DND-41 (cell line): ENCODE results near the gene OXSM.

Experiments
- ATAC-seq: fragments of 200-7000 bp; cut with Tn5 transposase; 3 replicates; pipeline ENCODE4 v1.9.1; 2021; ENCODE audit warnings: low read depth; ENCODE audit not compliant: insufficient read depth
- DNase-seq: peaks from one replicate; pipeline ENCODE4 v3.0.0-alpha.2; 2020
- H2AFZ ChIP-seq: 2 replicates; pipeline ENCODE4 v1.6.0; 2012; ENCODE audit warnings: low read depth, low read length
- H3K27ac ChIP-seq: 2 replicates; pipeline ENCODE4 v1.5.1; 2012; ENCODE audit warnings: low read length, inconsistent platforms
- H3K27me3 ChIP-seq: fragments of 200-600 bp; sonication (generic); 2 replicates; pipeline ENCODE4 v1.6.0; 2012; ENCODE audit warnings: low read length, mild to moderate bottlenecking, inconsistent platforms; ENCODE audit not compliant: insufficient read depth, poor library complexity
- H3K36me3 ChIP-seq: 2 replicates; pipeline ENCODE4 v1.5.1; 2012; ENCODE audit warnings: low read length, inconsistent platforms; ENCODE audit not compliant: insufficient read depth
- H3K4me1 ChIP-seq: 2 replicates; pipeline ENCODE4 v1.5.1; 2012; ENCODE audit warnings: mild to moderate bottlenecking, low read length; ENCODE audit not compliant: insufficient read depth
- H3K4me2 ChIP-seq: 2 replicates; pipeline ENCODE4 v1.6.0; 2012; ENCODE audit warnings: mild to moderate bottlenecking, moderate library complexity, low read length, inconsistent platforms; ENCODE audit not compliant: insufficient read depth
- H3K4me3 ChIP-seq, 2 experiments: fragments of 200-600 bp in 1 of 2; shearing (Covaris generic) in 1 of 2; 2 replicates each; pipeline ENCODE4 v1.5.1; 2012 to 2016; ENCODE audit warnings: inconsistent platforms in 2 of 2, low read length in 2 of 2, mild to moderate bottlenecking in 2 of 2, low read depth in 1 of 2, moderate library complexity in 1 of 2
- H3K79me2 ChIP-seq: 2 replicates; pipeline ENCODE4 v1.6.0; 2012; ENCODE audit warnings: low read length, inconsistent platforms; ENCODE audit not compliant: insufficient read depth
- H3K9ac ChIP-seq: 2 replicates; pipeline ENCODE4 v1.6.0; 2012; ENCODE audit warnings: low read depth, mild to moderate bottlenecking, inconsistent platforms, low read length, moderate library complexity
- H3K9me3 ChIP-seq: 2 replicates; pipeline ENCODE4 v1.5.1; 2012; ENCODE audit warnings: low read length, moderate library complexity, mild to moderate bottlenecking, inconsistent platforms; ENCODE audit not compliant: insufficient read depth, severe bottlenecking
- H4K20me1 ChIP-seq: 2 replicates; pipeline ENCODE4 v1.6.0; 2012; ENCODE audit warnings: low read length; ENCODE audit not compliant: insufficient read depth
- EZH2 ChIP-seq: IDR thresholded peaks from 3 replicates; pipeline ENCODE4 v1.6.1; 2012; ENCODE audit warnings: borderline replicate concordance, low read depth, mild to moderate bottlenecking, moderate library complexity, low read length, inconsistent platforms; ENCODE audit not compliant: severe bottlenecking
- TF ChIP-seq, protein P1 (sequence below): IDR thresholded peaks from 2 replicates; pipeline ENCODE4 v1.5.1; 2012; ENCODE audit warnings: borderline replicate concordance, low read length, moderate library complexity, mild to moderate bottlenecking; ENCODE audit not compliant: poor library complexity, severe bottlenecking; ENCODE audit errors: extremely low read depth

OXSM gene

GRCh38 chr3:25782938-25783660 lies 6.8 kb upstream of the OXSM start, which contains the start of gene NGLY1:
NGLY1 (minus strand) TSS chr3:25783443; CDS start chr3:25783390, 53 bp downstream.
- peak; percentile 91 for ATAC-seq
- peak within 1 kb of the TSS; percentile 83 for H3K9ac ChIP-seq
- H3K27ac ChIP-seq: peak within 1 kb of the TSS; percentile 91
- peaks cover 15% of the 10 kb centered on the region for H3K36me3 ChIP-seq
- H3K79me2 ChIP-seq: peaks cover 50% of the 10 kb centered on the region
- H3K27me3 ChIP-seq: no peaks in the 10 kb centered on the region
- peaks cover 43% of the 10 kb centered on the region for H3K4me1 ChIP-seq
- H3K9me3 ChIP-seq: no peaks in the 10 kb centered on the region
- H4K20me1 ChIP-seq: peaks cover 8% of the 10 kb centered on the region
- H2AFZ ChIP-seq: peak within 1 kb of the TSS; percentile 82
- peak within 1 kb of the TSS; percentile 52 to 79 for H3K4me3 ChIP-seq
- peak within 1 kb of the TSS; percentile 85 for H3K4me2 ChIP-seq
- TF ChIP-seq, protein P1, sequence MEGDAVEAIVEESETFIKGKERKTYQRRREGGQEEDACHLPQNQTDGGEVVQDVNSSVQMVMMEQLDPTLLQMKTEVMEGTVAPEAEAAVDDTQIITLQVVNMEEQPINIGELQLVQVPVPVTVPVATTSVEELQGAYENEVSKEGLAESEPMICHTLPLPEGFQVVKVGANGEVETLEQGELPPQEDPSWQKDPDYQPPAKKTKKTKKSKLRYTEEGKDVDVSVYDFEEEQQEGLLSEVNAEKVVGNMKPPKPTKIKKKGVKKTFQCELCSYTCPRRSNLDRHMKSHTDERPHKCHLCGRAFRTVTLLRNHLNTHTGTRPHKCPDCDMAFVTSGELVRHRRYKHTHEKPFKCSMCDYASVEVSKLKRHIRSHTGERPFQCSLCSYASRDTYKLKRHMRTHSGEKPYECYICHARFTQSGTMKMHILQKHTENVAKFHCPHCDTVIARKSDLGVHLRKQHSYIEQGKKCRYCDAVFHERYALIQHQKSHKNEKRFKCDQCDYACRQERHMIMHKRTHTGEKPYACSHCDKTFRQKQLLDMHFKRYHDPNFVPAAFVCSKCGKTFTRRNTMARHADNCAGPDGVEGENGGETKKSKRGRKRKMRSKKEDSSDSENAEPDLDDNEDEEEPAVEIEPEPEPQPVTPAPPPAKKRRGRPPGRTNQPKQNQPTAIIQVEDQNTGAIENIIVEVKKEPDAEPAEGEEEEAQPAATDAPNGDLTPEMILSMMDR: no peak
- no peak for TF ChIP-seq EZH2
- DNase-seq: peak; percentile 85

DNA sequence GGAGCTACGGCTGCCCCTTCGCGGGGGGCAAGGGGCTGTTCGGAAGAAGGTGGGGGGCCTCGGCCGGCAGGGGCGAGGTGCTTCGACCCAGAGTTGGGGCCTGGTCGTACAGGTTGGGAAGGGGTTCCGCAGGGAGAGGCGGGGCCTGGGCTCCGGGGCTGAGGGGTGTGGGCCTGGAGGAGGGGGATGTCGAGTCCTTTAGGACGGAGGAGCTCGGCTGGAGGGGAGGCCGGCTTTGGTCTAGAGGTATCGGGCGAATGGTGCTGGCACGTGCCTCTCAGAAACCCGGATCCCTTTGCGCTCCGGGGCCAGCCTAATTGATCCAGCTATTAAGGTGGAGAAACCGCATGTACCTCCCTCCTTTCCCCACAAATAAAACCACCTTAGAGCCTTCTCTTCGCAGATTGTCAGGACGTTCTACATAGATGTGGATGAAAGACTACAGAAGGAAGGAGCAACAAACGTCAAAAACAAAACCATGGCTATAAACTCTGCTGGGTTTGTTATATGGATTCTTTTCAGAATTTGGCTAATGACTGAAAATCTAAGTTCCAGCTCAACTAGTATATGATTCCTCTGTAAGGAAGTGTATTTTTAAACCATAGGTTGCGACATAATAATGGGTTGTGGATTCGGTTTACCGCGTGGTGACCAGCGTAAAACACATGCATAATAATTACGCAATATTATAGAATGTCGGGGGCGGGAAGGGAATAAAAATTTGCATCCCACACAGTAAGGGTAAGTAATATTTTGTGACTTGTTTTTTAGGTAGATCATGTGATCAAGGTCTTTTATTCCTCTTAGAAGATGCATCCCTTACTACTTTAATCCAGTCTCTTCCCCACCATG lies 6.0 kb upstream of the OXSM start:
- peaks cover 8% of the 10 kb centered on the region for H4K20me1 ChIP-seq
- H3K27me3 ChIP-seq: no peaks in the 10 kb centered on the region
- peak overlapping the region; percentile 85 for H3K4me2 ChIP-seq
- peak overlapping the region; percentile 71 for H3K27ac ChIP-seq
- TF ChIP-seq, protein P1: no peak
- TF ChIP-seq EZH2: no peak
- ATAC-seq (peak; percentile 54), DNase-seq (no peak)
- no peaks in the 10 kb centered on the region for H3K9me3 ChIP-seq
- H3K79me2 ChIP-seq: peaks cover 47% of the 10 kb centered on the region
- H3K36me3 ChIP-seq: peaks cover 7% of the 10 kb centered on the region; the same call in 1 of the 2 replicates
- H3K4me3 ChIP-seq: peak overlapping the region; percentile 52 to 79
- H3K4me1 ChIP-seq: peaks cover 51% of the 10 kb centered on the region
- H3K9ac ChIP-seq: peak overlapping the region; percentile 64
- H2AFZ ChIP-seq: peak overlapping the region; percentile 82

GRCh38 chr3:25784971-25785370 lies 4.9 kb upstream of the OXSM start:
- Histone ChIP-seq H3K4me1 (peaks cover 55% of the 10 kb centered on the region), H3K4me2 (no peak overlapping the region)
- DNase-seq: no peak

More at GRCh38 chr3:25784971-25785370, 4.9 kb upstream of the OXSM start:
- Histone ChIP-seq H3K79me2 (peaks cover 46% of the 10 kb centered on the region), H3K36me3 (0 out of 2 replicates have a peak, but pooled peaks cover 5% of the 10 kb centered on the region), H3K27ac (no peak overlapping the region), H3K9ac (no peak overlapping the region), H2AFZ (no peak overlapping the region), H4K20me1 (peaks cover 8% of the 10 kb centered on the region), H3K9me3 (no peaks in the 10 kb centered on the region), H3K4me3 (no peak overlapping the region), H3K27me3 (no peaks in the 10 kb centered on the region)
- ATAC-seq: no peak
- TF ChIP-seq, protein P1: no peak
- no peak for TF ChIP-seq EZH2
